LNCaP clone FGC (cell line): ENCODE measurements around the gene DAAM2.

ENCODE experiments used
- DNase-seq: peaks from one replicate; pipeline ENCODE4 v3.0.0-alpha.2; 2011; ENCODE audit warnings: low read depth
- H3K4me3 ChIP-seq: 2 replicates; pipeline ENCODE4 v1.5.1; 2011; ENCODE audit warnings: mild to moderate bottlenecking, low read depth, low read length, control low read depth
- TF ChIP-seq, protein P1 (sequence below): IDR thresholded peaks from 2 replicates; pipeline ENCODE4 v1.5.1; 2012; ENCODE audit warnings: mild to moderate bottlenecking; ENCODE audit not compliant: control insufficient read depth, insufficient read depth; ENCODE audit errors: extremely low read depth

DAAM2 gene

DNA sequence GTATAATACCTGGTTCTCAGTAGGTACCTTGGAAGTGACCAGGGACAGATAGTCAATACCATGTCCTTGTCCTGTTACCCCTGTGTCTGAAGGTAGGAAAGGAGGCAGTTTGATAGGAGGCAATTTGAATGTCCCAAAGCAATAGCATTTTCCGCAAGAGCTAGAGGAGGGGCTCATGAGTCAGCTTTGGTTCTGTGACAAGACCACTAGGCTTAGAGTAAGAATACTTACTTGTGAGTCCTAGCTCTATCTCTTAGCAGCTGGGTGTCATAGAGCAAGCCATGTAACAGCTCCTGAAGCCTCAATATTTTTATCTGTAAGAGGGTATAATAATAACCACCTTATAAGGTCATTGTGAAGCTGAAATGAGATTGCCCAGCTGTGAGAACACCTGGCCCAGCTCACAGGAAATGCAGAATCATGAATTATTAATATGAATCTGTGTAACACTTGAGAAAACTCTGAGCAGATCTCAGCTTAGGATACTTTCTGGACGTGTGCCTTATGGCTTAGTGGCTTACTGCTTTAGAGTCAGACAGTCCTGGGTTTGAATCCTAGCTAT is 58.6 kb downstream of the DAAM2 start:
- no peak overlapping the region for H3K4me3 ChIP-seq
- TF ChIP-seq, protein P1, sequence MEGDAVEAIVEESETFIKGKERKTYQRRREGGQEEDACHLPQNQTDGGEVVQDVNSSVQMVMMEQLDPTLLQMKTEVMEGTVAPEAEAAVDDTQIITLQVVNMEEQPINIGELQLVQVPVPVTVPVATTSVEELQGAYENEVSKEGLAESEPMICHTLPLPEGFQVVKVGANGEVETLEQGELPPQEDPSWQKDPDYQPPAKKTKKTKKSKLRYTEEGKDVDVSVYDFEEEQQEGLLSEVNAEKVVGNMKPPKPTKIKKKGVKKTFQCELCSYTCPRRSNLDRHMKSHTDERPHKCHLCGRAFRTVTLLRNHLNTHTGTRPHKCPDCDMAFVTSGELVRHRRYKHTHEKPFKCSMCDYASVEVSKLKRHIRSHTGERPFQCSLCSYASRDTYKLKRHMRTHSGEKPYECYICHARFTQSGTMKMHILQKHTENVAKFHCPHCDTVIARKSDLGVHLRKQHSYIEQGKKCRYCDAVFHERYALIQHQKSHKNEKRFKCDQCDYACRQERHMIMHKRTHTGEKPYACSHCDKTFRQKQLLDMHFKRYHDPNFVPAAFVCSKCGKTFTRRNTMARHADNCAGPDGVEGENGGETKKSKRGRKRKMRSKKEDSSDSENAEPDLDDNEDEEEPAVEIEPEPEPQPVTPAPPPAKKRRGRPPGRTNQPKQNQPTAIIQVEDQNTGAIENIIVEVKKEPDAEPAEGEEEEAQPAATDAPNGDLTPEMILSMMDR: no peak
- no peak for DNase-seq

DNA sequence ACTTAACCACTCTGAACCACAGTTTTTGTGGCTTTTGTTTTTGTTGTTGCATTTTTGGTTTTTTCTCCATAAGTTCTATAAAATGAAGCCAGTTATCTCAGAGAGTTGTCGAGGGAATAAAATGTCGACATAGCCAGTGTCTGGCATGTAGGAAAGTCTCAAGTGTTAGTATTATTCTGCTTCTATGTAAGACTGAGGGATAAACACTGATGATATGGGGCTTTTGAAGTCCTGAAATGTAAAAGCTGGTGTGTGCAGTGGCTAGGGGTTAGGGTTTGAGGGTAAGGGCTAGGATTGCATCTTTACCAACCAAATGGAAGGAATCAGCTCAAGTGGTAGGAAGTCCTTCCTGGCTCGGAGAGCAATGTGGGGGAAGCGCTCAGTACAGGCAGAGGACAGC is 59.2 kb downstream of the DAAM2 start:
- DNase-seq: no peak
- H3K4me3 ChIP-seq: no peak overlapping the region
- TF ChIP-seq, protein P1: no peak

DNA sequence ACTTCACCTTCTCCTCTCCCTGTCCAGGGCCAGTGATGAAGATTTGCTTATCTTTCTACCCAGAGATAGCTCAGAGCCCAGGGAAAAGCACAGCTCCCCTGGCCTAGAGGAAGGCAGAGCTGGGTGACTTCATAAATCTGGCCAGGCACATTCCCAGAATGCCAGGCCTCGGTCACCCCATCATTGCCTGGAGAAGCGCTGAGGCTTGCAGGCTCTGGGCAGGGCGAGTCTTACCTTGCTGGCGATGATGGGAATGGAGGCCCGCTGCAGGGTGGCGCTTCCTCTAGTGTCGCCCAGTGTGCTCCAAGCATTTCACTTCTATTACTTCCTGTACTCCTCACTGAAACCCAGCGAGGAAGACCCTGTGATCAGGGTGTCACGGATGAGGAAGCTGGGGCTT is 60.1 kb downstream of the DAAM2 start:
- H3K4me3 ChIP-seq: no peak overlapping the region
- TF ChIP-seq, protein P1: no peak
- no peak for DNase-seq

DNA sequence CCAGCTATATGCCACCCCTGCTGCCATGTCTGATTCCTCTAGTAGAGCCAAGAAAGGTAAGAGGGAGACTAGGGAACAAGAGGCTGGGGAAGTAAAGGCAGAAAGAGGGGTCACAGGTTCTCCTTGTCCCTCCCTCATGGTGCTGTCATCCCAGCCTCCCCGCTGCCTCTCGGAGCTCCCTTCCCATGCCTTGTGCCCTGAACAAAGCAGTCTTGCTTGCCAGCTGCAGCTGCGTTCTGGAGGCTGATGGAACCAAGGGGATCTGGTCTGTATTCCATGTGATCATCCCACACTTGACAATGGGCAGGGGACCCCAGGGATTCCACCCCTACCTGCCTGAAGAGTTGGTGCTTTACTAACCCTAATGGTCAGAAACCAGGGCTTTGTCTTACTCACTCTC is 61.4 kb downstream of the DAAM2 start:
- TF ChIP-seq, protein P1: no peak
- no peak overlapping the region for H3K4me3 ChIP-seq
- DNase-seq: no peak

DNA sequence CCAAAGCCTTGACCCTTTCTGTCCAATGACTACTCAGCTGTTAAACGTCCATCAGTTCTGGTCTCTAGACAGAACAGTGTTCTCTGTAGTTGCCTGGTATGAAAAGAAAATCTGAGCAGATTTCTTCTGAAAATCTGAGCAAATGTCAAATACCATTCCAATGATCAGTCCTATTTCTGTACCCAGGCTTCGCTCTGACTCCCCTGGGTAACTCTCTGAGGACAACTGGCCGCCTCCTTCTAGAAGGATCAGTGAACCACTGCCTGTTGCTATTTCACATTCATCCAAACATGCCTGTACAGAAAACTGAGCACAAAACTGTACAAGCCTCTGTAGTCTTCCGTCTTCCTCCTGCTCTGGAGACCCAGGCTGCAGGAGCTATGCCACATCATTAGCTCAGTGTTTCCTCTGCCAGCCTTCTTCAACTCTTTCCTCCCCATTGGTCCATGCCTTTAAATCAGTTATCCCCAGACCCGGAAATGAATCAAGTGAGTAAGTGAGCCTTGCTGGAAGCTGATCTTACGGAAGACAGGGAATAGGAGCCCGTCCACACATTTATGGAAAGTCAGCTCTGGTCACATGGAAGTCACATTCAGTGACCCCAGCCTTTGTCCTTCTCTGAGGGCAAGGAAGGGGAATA is 63.3 kb downstream of the DAAM2 start:
- no peak for DNase-seq
- no peak overlapping the region for H3K4me3 ChIP-seq
- TF ChIP-seq, protein P1: no peak

DNA sequence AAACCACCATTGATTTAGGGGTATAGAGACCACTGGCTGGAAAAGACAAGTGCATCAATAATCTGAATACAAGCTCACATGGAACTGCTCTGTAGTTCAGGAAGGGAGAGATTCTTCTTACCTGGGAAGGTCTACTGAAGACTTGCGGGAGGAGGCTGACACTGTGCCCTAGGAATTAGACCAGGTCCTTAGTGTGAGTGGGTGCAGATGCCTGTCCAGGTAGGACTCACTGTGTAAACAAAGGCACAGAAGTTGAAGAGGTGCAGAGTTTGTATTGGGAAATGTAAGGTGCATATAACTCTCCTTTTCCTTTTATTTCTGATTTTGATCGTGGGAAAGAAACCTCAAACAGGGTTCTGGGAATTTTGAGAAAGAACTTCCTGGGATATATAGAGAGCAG is 66.8 kb downstream of the DAAM2 start:
- TF ChIP-seq, protein P1: no peak
- DNase-seq: no peak
- H3K4me3 ChIP-seq: no peak overlapping the region

DNA sequence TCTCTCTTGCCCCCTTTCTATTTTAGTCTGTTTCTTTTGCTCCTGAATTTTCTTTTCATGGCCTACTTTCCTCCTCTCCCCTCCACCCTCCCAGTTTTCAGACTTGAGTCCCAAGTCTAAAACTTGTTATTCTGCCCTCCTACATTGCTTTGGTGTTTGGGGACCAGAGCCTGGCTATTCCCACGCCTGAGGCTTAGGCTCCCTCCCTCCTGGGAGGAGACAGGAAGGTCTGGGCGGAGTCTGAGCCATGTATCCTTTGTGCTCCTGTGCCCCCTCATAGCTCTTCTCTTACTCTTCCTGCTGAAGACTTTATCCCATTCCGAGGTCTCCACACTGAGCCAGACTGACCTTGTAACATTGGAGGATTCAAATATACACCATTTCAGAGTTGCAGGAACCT is 69.5 kb downstream of the DAAM2 start:
- TF ChIP-seq, protein P1: no peak
- H3K4me3 ChIP-seq: no peak overlapping the region
- no peak for DNase-seq
